CD8-positive, alpha-beta memory T cell (primary cell): ENCODE results near the gene IQUB. TPM values are rescaled to one million over a fixed set of nuclear protein-coding genes. Genes with fewer than 3 reads are reported as not detected.
"Not testable (repeated sequence)": the region's sequence is repeated elsewhere in the genome, so short reads cannot be mapped to it uniquely, and the experiment has no call there.

Experiments used
- CTCF ChIA-PET: fragments of 350-600 bp; sonication (Branson Sonifier 250); formaldehyde crosslinking; loops from one replicate; lab custom pipeline; 2021; ENCODE audit warnings: antibody characterized with exemption; lab: Charles Lee
- POLR2A ChIA-PET: fragments of 350-600 bp; sonication (Branson Sonifier 250); formaldehyde crosslinking; loops from one replicate; lab custom pipeline; 2021; ENCODE audit warnings: antibody characterized with exemption; lab: Charles Lee
- DNase-seq, 5 donors: peaks; one replicate each; pipeline versions ENCODE4 v3.0.0 to v3.0.0-alpha.2; 2020 to 2022; ENCODE audit warnings: mixed read lengths in 1 of 5
- H3K27ac ChIP-seq: one replicate; pipeline ENCODE4 v1.7.0; 2013; ENCODE audit warnings: low read depth, mild to moderate bottlenecking, low read length, moderate library complexity
- H3K27me3 ChIP-seq: 2 replicates; pipeline ENCODE4 v1.7.0; 2013; ENCODE audit warnings: low read length, mild to moderate bottlenecking; ENCODE audit not compliant: insufficient read depth, poor library complexity, severe bottlenecking
- H3K36me3 ChIP-seq: 2 replicates; pipeline ENCODE4 v1.7.0; 2013; ENCODE audit warnings: mild to moderate bottlenecking, low read length, moderate library complexity; ENCODE audit not compliant: insufficient read depth
- H3K4me1 ChIP-seq: 2 replicates; pipeline ENCODE4 v1.7.0; 2013; ENCODE audit warnings: mild to moderate bottlenecking, low read length, moderate library complexity; ENCODE audit not compliant: insufficient read depth
- H3K4me3 ChIP-seq: 2 replicates; pipeline ENCODE4 v1.7.0; 2013; ENCODE audit warnings: mild to moderate bottlenecking, low read length
- H3K9me3 ChIP-seq: 2 replicates; pipeline ENCODE4 v1.7.0; 2013; ENCODE audit warnings: mild to moderate bottlenecking, low read length
- H3K27ac Mint-ChIP-seq, 8 donors: one replicate each; pipeline ENCODE4 v1.8.0; 2020 to 2021; ENCODE audit warnings: mixed read lengths in 8 of 8, mild to moderate bottlenecking in 6 of 8, inconsistent platforms in 3 of 8, moderate library complexity in 3 of 8
- H3K27me3 Mint-ChIP-seq, 2 donors: one replicate each; pipeline ENCODE4 v1.8.0; 2020 to 2021; ENCODE audit warnings: mixed read lengths in 2 of 2, mild to moderate bottlenecking in 1 of 2, moderate library complexity in 1 of 2
- H3K36me3 Mint-ChIP-seq, 3 donors: one replicate each; pipeline ENCODE4 v1.8.0; 2020 to 2021; ENCODE audit warnings: mixed read lengths in 3 of 3, inconsistent platforms in 1 of 3, mild to moderate bottlenecking in 1 of 3
- H3K4me1 Mint-ChIP-seq, 3 donors: one replicate each; pipeline ENCODE4 v1.8.0; 2020 to 2021; ENCODE audit warnings: mixed read lengths in 3 of 3, inconsistent platforms in 1 of 3, mild to moderate bottlenecking in 1 of 3
- H3K4me3 Mint-ChIP-seq, 7 donors: one replicate each; pipeline ENCODE4 v1.8.0; 2020 to 2021; ENCODE audit warnings: mixed read lengths in 7 of 7, mild to moderate bottlenecking in 6 of 7, moderate library complexity in 4 of 7, inconsistent platforms in 2 of 7
- H3K9me3 Mint-ChIP-seq, 5 donors: one replicate each; pipeline ENCODE4 v1.8.0; 2020 to 2022; ENCODE audit warnings: mixed read lengths in 5 of 5, mild to moderate bottlenecking in 3 of 5, moderate library complexity in 2 of 5, inconsistent platforms in 1 of 5
- polyA plus RNA-seq: library from polyadenylated mRNA; unstranded; fragments of 300-500 nt; fragmentation: Illumina TruSeq; gene quantifications from one replicate; pipeline ENCODE4 v1.2.3, GENCODE V29; 2021
- total RNA-seq, 2 experiments: library from RNA; stranded (reverse); gene quantifications; one replicate each; pipeline ENCODE4 v1.2.3, GENCODE V29; 2021

The IQUB gene
- total and polyA plus RNA-seq, 3 experiments from 2014 or later = 0.08 TPM; not detected in 2

GRCh38 chr7:123424463-123424862, 109.9 kb downstream of the IQUB start:
- Mint-ChIP-seq H3K27me3 (no peaks in the 10 kb centered on the region), H3K4me1 (no peaks in the 10 kb centered on the region), H3K36me3 (no peaks in the 10 kb centered on the region), H3K4me3 (no peak overlapping the region), H3K9me3 (peaks cover 0 to 13% (median 7%) of the 10 kb centered on the region in 5 donors), H3K27ac (no peak overlapping the region)
- no peak overlapping the region for H3K27ac ChIP-seq
- ChIA-PET POLR2A (no interaction called here), CTCF (no interaction called here)
- no peaks in the 10 kb centered on the region for H3K27me3 ChIP-seq
- no peaks in the 10 kb centered on the region for H3K4me1 ChIP-seq
- H3K9me3 ChIP-seq = no peaks in the 10 kb centered on the region
- no peak for DNase-seq
- no peaks in the 10 kb centered on the region for H3K36me3 ChIP-seq
- no peak overlapping the region for H3K4me3 ChIP-seq

GRCh38 chr7:123423622-123424021, 110.8 kb downstream of the IQUB start:
- no peak for DNase-seq
- H3K4me1 ChIP-seq = no peaks in the 10 kb centered on the region
- no peak overlapping the region for H3K27ac ChIP-seq
- Mint-ChIP-seq H3K27me3 (no peaks in the 10 kb centered on the region), H3K9me3 (peaks cover 0 to 14% (median 7%) of the 10 kb centered on the region in 5 donors), H3K4me3 (no peak overlapping the region), H3K4me1 (no peaks in the 10 kb centered on the region), H3K36me3 (no peaks in the 10 kb centered on the region), H3K27ac (no peak overlapping the region)
- no peaks in the 10 kb centered on the region for H3K9me3 ChIP-seq
- no peaks in the 10 kb centered on the region for H3K27me3 ChIP-seq
- H3K36me3 ChIP-seq = no peaks in the 10 kb centered on the region
- no peak overlapping the region for H3K4me3 ChIP-seq
- POLR2A ChIA-PET = no interaction called here
- CTCF ChIA-PET = no interaction called here

GRCh38 chr7:123417580-123417979, 116.8 kb downstream of the IQUB start:
- CTCF ChIA-PET = no interaction called here
- H3K27ac Mint-ChIP-seq = no peak overlapping the region

GRCh38 chr7:123415625-123416024, 118.8 kb downstream of the IQUB start:
- no peak overlapping the region for H3K27ac ChIP-seq
- no peak overlapping the region for H3K27ac Mint-ChIP-seq

More at GRCh38 chr7:123417580-123417979, 116.8 kb downstream of the IQUB start:
- Histone ChIP-seq H3K9me3 (no peaks in the 10 kb centered on the region), H3K4me3 (no peak overlapping the region), H3K27ac (no peak overlapping the region), H3K27me3 (no peaks in the 10 kb centered on the region), H3K36me3 (no peaks in the 10 kb centered on the region), H3K4me1 (no peaks in the 10 kb centered on the region)
- no peaks in the 10 kb centered on the region for H3K27me3 Mint-ChIP-seq
- H3K4me3 Mint-ChIP-seq = no peak overlapping the region
- POLR2A ChIA-PET = no interaction called here
- H3K4me1 Mint-ChIP-seq = no peaks in the 10 kb centered on the region
- DNase-seq = no peak
- H3K36me3 Mint-ChIP-seq = no peaks in the 10 kb centered on the region
- peaks cover 10 to 18% (median 14%) of the 10 kb centered on the region in 5 donors for H3K9me3 Mint-ChIP-seq

GRCh38 chr7:123410273-123410904, 124.0 kb downstream of the IQUB start:
- peaks cover 0 to 1% of the 10 kb centered on the region in 2 donors for H3K27me3 Mint-ChIP-seq

More at GRCh38 chr7:123415625-123416024, 118.8 kb downstream of the IQUB start:
- DNase-seq = no peak
- Histone ChIP-seq H3K9me3 (no peaks in the 10 kb centered on the region), H3K36me3 (no peaks in the 10 kb centered on the region), H3K4me3 (no peak overlapping the region), H3K4me1 (no peaks in the 10 kb centered on the region), H3K27me3 (no peaks in the 10 kb centered on the region)
- H3K27me3 Mint-ChIP-seq = peaks cover 0 to under 1% of the 10 kb centered on the region in 2 donors
- peaks cover 8 to 18% (median 12%) of the 10 kb centered on the region in 5 donors for H3K9me3 Mint-ChIP-seq
- ChIA-PET CTCF (no interaction called here), POLR2A (no interaction called here)
- no peaks in the 10 kb centered on the region for H3K4me1 Mint-ChIP-seq
- no peaks in the 10 kb centered on the region for H3K36me3 Mint-ChIP-seq
- H3K4me3 Mint-ChIP-seq = no peak overlapping the region

GRCh38 chr7:123407951-123408350, 126.4 kb downstream of the IQUB start:
- H3K27ac ChIP-seq, POLR2A ChIA-PET, H3K27me3 Mint-ChIP-seq, H3K36me3 ChIP-seq, H3K27me3 ChIP-seq, H3K4me1 Mint-ChIP-seq, H3K4me1 ChIP-seq, H3K9me3 Mint-ChIP-seq, DNase-seq, CTCF ChIA-PET, H3K36me3 Mint-ChIP-seq, H3K27ac Mint-ChIP-seq, H3K9me3 ChIP-seq, H3K4me3 ChIP-seq, H3K4me3 Mint-ChIP-seq: not testable (repeated sequence)

More at GRCh38 chr7:123410273-123410904, 124.0 kb downstream of the IQUB start:
- peaks cover 0 to 1% (median 0%) of the 10 kb centered on the region in 5 donors for H3K9me3 Mint-ChIP-seq
- Histone ChIP-seq H3K27ac (no peak overlapping the region), H3K9me3 (no peaks in the 10 kb centered on the region), H3K4me3 (no peak overlapping the region), H3K4me1 (no peaks in the 10 kb centered on the region), H3K27me3 (no peaks in the 10 kb centered on the region), H3K36me3 (no peaks in the 10 kb centered on the region)
- H3K4me3 Mint-ChIP-seq = no peak overlapping the region
- ChIA-PET POLR2A (no interaction called here), CTCF (no interaction called here)
- H3K4me1 Mint-ChIP-seq = no peaks in the 10 kb centered on the region
- no peak for DNase-seq
- H3K36me3 Mint-ChIP-seq = no peaks in the 10 kb centered on the region
- no peak overlapping the region for H3K27ac Mint-ChIP-seq

Other genes with a start within 250 kb of the IQUB start
- gene NDUFA5, start 23.2 kb upstream of the IQUB start, total RNA-seq = 10 to 100 TPM; 61.3 to 66.3 TPM
- gene NDUFA5, start 23.2 kb upstream of the IQUB start, polyA plus RNA-seq = 80.2 TPM
- not detected for gene ASB15, start 67.2 kb upstream of the IQUB start, total RNA-seq
- 0.03 TPM for gene ASB15, start 67.2 kb upstream of the IQUB start, polyA plus RNA-seq
- not detected for gene LMOD2, start 121.3 kb upstream of the IQUB start, total RNA-seq
- not detected for gene LMOD2, start 121.3 kb upstream of the IQUB start, polyA plus RNA-seq
- gene WASL, start 214.4 kb upstream of the IQUB start, total RNA-seq = 1 to 10 TPM; 7.3 to 7.4 TPM
- 2.8 TPM for gene WASL, start 214.4 kb upstream of the IQUB start, polyA plus RNA-seq